Stimulated activated memory B cell treated with anti-CD40 and anti-IgM and Interleukin-4, amounts not matched to agents 10 μg/mL and 1 μg/mL and 100 μg/mL, for 72 hours (primary cell): ENCODE measurements around the gene FAU.
"Not testable (repeated sequence)": the region's sequence is repeated elsewhere in the genome, so short reads cannot be mapped to it uniquely, and the experiment has no call there.

Experiments
- ATAC-seq: fragments of 150-1000 bp; cut with Tn5 transposase; 2 replicates; pipeline ENCODE4 v1.10.0; 2021
- H3K27ac Mint-ChIP-seq: one replicate; pipeline ENCODE4 v1.8.0; 2022; ENCODE audit warnings: mild to moderate bottlenecking, mixed read lengths
- H3K27me3 Mint-ChIP-seq: one replicate; pipeline ENCODE4 v1.8.0; 2022; ENCODE audit warnings: mixed read lengths
- H3K36me3 Mint-ChIP-seq: one replicate; pipeline ENCODE4 v1.8.0; 2022; ENCODE audit warnings: mixed read lengths
- H3K4me1 Mint-ChIP-seq: one replicate; pipeline ENCODE4 v1.8.0; 2022; ENCODE audit warnings: mixed read lengths
- H3K4me3 Mint-ChIP-seq: one replicate; pipeline ENCODE4 v1.8.0; 2022; ENCODE audit warnings: mild to moderate bottlenecking, moderate library complexity, mixed read lengths
- H3K9me3 Mint-ChIP-seq: one replicate; pipeline ENCODE4 v1.8.0; 2022; ENCODE audit warnings: mixed read lengths

Gene FAU

DNA sequence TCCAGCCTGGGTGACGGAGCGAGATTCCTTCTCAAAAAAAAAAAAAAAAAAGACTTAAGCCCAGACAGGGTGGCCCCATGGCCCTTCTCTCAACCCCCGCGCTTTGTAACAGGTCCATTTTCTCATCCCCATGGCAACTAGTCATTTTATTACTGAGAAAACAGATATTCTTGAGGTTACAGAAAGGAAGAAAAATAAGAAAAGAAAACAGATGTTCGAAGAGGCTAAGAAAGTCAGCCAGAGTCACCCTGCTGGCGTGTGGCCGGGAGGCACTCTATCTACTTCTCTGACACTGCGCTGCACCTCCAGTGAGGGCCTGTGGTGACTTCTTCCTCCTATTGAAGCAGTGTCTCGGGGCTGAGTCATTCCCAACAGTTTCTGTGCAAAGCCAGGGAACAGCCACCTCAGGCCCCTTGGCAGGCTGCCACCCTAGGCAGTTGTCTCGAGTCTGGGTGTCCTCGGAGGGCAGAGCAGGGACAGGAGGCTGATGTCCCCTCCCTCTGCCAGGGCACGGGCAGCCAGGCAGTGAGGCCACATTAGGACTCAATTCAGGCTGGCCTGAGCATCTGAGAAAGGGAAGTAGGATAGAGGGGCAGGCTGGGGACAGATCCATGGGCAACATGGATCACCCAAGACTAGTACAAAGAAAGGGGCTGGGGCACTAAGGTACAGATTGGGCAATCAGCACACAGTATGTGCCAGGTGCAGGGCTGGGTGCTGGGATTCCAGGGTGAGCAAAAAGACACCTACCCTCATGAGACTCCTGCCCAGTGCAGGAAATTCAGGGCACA is 28.8 kb upstream of the FAU start:
- no peaks in the 10 kb centered on the region for H3K36me3 Mint-ChIP-seq
- H3K27ac Mint-ChIP-seq = peak overlapping the region; percentile 81
- H3K4me1 Mint-ChIP-seq = peaks cover 35% of the 10 kb centered on the region
- no peaks in the 10 kb centered on the region for H3K27me3 Mint-ChIP-seq
- no peak overlapping the region for H3K4me3 Mint-ChIP-seq
- peak; percentile 48 for ATAC-seq
- no peaks in the 10 kb centered on the region for H3K9me3 Mint-ChIP-seq

DNA sequence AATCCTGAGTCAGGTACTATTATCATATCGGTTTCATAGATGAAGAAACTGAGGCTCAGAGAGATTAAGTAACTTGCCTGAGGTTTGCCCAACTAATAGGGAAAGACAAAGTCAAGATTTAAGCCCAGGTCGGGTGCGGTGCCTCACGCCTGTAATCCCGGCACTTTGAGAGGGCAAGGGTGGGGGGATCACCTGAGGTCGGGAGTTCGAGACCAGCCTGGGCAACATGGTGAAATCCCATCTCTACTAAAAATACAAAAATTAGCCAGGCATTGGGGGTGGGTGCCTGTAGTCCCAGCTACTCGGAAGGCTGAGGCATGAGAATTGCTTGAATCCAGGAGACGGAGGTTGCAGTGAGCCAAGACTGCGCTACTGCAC is 28.2 kb upstream of the FAU start:
- not testable (repeated sequence) for H3K9me3 Mint-ChIP-seq, H3K4me3 Mint-ChIP-seq, H3K27ac Mint-ChIP-seq, H3K36me3 Mint-ChIP-seq, ATAC-seq, H3K27me3 Mint-ChIP-seq
- peaks cover 39% of the 10 kb centered on the region for H3K4me1 Mint-ChIP-seq

DNA sequence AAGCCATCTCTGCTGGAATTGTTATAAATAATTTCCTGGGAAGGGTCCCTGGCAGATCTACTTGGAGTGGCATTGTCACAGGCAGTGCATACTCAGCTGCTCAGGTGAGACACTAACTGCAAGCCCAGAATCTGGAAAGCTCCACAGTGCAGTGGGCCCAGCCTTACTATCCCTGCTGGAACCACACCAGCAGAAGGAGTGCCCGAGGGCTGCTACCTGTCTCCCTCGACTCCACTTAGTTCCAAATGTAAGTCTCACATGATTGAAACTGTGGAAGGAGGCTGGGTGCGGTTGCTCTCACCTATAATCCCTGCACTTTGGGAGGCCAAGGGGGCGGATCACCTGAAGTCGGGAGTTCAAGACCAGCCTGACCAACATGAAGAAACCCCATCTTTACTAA is 26.7 kb upstream of the FAU start:
- Mint-ChIP-seq H3K9me3 (no peaks in the 10 kb centered on the region), H3K36me3 (no peaks in the 10 kb centered on the region), H3K4me3 (no peak overlapping the region)

DNA sequence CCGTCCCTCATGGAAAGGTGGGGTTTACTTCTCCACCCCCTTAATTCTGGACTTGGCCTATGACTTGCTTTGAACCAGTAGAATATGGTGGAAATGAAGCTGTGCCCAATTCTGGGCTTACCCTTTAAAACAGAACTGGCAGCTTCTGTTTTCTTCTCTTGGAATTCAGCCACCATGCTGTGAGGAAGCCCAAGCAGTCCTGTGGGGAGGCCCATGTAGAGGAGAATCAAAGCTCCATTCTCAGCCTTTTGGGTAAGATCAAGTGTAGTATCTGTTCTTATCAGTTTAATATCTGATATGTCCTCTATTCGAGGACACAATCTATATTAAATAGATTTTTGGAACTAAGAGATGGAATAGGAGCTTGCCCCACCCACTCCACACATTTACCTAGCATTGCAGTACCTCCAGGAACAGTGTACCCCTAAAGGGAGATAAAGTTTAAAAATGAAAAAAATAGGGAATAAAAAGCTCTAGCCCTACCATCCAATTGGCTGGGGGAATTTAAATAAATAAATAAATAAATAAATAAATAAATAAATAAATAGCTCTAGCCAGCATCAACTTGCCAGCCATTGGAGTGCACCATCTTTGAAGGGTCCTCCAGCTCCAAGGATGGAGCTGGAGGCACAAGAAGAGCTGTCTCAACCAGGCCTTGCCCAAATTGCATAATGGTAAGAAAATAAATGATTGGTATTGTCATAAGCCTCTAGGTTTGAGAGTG is 25.6 kb upstream of the FAU start:
- no peaks in the 10 kb centered on the region for H3K36me3 Mint-ChIP-seq
- H3K27ac Mint-ChIP-seq = no peak overlapping the region
- H3K4me3 Mint-ChIP-seq = no peak overlapping the region
- ATAC-seq = no peak
- H3K9me3 Mint-ChIP-seq = no peaks in the 10 kb centered on the region
- no peaks in the 10 kb centered on the region for H3K27me3 Mint-ChIP-seq
- peaks cover 35% of the 10 kb centered on the region for H3K4me1 Mint-ChIP-seq

More for the DNA sequence above, 26.7 kb upstream of the FAU start:
- Mint-ChIP-seq H3K27ac (no peak overlapping the region), H3K27me3 (no peaks in the 10 kb centered on the region), H3K4me1 (peaks cover 39% of the 10 kb centered on the region)
- no peak for ATAC-seq

DNA sequence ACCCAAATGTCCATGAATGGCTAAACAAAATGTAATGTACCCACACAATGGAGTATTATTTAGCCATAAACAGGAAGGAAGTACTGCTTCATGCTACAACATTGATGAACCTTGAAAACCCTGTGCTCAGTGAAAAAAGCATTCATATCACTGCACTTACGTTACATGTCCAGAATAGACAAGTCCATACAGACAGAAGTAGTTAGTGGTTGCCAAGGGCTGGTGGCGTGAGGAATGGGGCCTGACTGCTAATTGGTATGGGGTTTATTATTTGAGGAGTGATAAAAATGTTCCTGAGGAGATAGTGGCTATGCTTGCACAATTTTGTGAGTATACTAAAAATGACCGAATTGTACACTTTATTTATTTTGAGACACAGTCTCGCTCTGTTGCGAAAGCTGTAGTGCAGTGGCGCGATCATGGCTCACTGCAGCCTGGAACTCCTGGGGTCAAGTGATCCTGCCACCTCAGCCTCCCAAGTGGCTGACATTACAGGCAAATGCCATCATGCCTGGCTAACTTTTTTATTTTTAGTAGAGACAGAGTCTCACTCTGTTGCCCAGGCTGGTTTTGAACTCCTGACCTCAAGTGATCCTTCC is 20.1 kb upstream of the FAU start:
- Mint-ChIP-seq H3K4me1 (peaks cover 30% of the 10 kb centered on the region), H3K4me3 (no peak overlapping the region), H3K27ac (no peak overlapping the region), H3K27me3 (no peaks in the 10 kb centered on the region), H3K9me3 (no peaks in the 10 kb centered on the region), H3K36me3 (peaks cover 4% of the 10 kb centered on the region)
- no peak for ATAC-seq

DNA sequence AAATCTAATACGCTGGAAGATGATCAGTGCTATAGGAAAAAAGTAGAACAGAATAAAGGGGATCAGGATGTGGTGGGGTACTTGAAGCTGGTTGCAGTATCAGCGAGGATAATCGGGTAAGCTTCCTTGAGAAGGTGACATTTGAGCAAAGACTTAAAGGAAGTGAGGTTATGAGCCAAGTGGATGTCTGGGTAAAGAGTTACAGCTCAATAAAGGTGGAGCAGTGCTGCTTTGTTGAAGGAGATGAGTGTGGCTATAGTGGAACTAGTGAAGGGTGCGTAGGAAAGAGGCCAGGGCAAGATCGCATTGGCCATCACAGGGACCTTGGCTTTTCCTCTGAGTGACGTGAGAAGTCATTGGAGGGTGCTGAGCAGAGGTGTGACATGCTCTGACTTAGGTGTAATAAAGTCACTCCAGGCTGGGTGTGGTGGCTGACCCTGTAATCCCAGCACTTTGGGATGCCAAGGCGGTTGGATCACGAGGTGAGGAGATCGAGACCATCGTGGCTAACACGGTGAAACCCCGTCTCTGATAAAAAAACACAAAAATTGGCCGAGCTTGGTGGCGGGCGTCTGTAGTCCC is 14.7 kb upstream of the FAU start:
- H3K9me3 Mint-ChIP-seq = no peaks in the 10 kb centered on the region
- peaks cover 49% of the 10 kb centered on the region for H3K4me1 Mint-ChIP-seq
- peaks cover 19% of the 10 kb centered on the region for H3K36me3 Mint-ChIP-seq
- ATAC-seq = no peak
- no peaks in the 10 kb centered on the region for H3K27me3 Mint-ChIP-seq
- H3K4me3 Mint-ChIP-seq = no peak overlapping the region
- H3K27ac Mint-ChIP-seq = peak overlapping the region; percentile 98

DNA sequence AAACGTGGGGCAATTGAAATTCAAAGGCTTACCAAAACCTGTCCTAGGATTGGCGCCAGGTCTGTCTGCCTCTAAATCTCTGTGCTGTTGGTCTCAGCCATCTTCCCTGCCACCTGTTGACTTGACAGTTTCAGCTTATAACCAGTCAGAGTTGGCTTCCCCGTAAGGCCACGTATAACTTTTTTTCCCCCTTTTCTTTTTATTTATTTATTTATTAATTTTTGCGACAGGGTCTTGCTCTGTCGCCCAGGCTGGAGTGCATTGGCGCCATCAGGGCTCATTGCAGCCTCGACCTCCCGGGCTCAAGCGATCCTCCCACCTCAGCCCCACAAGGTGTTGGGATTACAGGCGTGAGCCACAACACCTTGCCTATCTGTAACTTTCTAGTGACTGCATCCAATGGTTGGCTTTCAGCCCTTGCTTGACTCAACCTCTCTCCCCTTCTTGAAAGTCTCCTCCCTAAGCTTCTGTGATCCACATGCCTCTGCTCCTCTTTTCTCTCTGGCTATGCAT is 13.8 kb upstream of the FAU start:
- H3K27me3 Mint-ChIP-seq = no peaks in the 10 kb centered on the region
- no peak for ATAC-seq
- H3K9me3 Mint-ChIP-seq = no peaks in the 10 kb centered on the region
- H3K36me3 Mint-ChIP-seq = peaks cover 25% of the 10 kb centered on the region
- H3K27ac Mint-ChIP-seq = peak overlapping the region; percentile 98
- H3K4me3 Mint-ChIP-seq = peak overlapping the region; percentile 94
- H3K4me1 Mint-ChIP-seq = peaks cover 57% of the 10 kb centered on the region

DNA sequence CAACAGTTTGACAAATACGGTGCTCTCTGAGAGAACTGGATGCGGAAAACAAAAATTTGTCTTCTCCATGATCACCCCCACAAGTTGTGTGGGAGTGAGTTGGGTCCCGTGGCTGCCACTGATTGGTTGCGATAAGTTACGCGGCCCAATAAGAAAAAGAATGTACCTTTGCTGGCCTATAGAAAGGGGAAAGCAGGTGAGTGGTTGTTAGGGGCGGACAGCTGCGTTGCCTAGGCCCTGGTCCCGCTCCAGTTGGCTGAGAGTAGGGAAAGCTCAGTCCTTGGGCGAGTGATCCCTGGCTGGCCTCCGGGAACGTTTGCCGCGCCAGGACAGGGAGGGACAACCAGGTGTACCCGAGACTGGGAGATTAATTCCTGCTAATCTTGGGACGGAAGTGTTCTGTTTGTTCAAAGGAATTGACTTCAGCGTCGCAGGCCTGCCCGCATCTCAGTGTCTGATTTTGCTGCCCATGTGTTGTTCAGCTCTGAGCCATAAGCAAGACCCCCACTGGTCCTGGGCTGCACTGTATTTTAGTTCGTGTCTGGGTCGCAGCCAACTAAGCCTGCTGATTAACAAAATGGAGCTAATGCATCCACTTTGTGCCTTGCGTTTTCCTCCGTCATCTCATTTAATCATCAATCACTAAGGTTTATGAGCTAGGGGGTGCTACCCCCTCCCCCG is 13.2 kb upstream of the FAU start:
- Mint-ChIP-seq H3K4me1 (peaks cover 63% of the 10 kb centered on the region), H3K27ac (peak overlapping the region; percentile 98), H3K4me3 (peak overlapping the region; percentile 94), H3K9me3 (no peaks in the 10 kb centered on the region), H3K36me3 (peaks cover 31% of the 10 kb centered on the region), H3K27me3 (no peaks in the 10 kb centered on the region)
- ATAC-seq = peak; percentile 88

DNA sequence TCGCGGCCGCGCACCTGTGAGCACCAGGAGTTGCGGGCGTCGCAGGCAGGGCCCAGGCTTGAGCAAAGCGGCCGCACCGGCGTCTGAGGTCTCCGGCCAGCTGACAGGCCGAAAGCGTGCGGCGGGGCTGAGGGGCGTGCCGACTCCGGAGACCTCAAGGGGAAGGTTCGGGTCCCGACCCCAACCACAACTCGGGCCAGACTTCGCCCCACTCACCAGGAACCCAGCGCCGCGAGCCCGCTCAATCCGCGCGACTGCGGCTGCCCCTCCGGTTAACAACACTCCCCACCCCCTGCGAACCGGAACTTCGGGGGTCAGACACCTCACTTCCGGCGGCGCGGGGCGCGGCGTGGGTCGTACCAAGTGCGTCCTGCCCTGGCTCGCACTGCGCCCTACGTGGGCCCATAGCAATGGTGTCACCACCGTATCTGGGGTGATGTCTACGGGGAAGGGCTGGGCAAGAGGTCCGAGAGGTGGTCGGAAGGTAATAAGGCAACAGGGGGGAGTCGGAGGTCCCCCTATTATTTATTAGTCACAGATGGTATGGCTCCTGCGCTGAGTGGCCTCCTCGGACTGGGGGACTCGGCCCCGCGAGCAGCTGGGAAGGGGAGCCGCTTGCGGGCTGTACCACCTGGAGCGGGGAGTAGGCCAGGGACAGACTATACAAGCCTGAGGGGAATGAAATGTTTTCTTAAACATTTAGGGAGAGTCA is 12.5 kb upstream of the FAU start, which contains the start of gene SYVN1:
SYVN1 (minus strand) TSS at position 280 of the 712 bp plus-strand sequence. CDS start 918 bp downstream, outside the sequence.
- H3K9me3 Mint-ChIP-seq = no peaks in the 10 kb centered on the region
- H3K4me1 Mint-ChIP-seq = peaks cover 70% of the 10 kb centered on the region
- peak within 1 kb of the TSS; percentile 94 for H3K4me3 Mint-ChIP-seq
- peak; percentile 84 for ATAC-seq
- H3K27me3 Mint-ChIP-seq = no peaks in the 10 kb centered on the region
- H3K27ac Mint-ChIP-seq = peak within 1 kb of the TSS; percentile 98
- H3K36me3 Mint-ChIP-seq = peaks cover 38% of the 10 kb centered on the region

DNA sequence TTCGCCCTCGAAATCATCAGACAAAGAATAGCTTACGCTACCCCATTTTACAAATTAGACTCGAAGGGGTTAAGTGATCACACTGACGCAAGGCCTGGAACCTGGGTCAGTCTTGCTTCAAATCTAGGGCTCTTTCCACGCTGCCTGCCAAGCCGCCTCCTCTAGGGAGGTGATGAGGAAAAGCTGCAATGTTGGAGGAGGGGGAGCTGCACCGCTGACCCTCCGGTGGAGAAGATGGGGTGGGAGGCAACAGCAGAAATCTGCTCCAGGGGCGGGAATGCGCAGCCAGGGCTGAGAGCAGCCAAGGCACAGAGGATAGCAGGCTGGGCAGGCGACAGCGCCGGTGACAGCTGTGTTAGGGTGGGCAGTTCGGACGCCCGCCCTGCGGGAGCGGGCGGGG is 11.8 kb upstream of the FAU start:
- Mint-ChIP-seq H3K9me3 (no peaks in the 10 kb centered on the region), H3K4me3 (peak overlapping the region; percentile 94), H3K27ac (peak overlapping the region; percentile 98), H3K27me3 (no peaks in the 10 kb centered on the region), H3K36me3 (peaks cover 43% of the 10 kb centered on the region), H3K4me1 (peaks cover 75% of the 10 kb centered on the region)
- ATAC-seq = no peak

DNA sequence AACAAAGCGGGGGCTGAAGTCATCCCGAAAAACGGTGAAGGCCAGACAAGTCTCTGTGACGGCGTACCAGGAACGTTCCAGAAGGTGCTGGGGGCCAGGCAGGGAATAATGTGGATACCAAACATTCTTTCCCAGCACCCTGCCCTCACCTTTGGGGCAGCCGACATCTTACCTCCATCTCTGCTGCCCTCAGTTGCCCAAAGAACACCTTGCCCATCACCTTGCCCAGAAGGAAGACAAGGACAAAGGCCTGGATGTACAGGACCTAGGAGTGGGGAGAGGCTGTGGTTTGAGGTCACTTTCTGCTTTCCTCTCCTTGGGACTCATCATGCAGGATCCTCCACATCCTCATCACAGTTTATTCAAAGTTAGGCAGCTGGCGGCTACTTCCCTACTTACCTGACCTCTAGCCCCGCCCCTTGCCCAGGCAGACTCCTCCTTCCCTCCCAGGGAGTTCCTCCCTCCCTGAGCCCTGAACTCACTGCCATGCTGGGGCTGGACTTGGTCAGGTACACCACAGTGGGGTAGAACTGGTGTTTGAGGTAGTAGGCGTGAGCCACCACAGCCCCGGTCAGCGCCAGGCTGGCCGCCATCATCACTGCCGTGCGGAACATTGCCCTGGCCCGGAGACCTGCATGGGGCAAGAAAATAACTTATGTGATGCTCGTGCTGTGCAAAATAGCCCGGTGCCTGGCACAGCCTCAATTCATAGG is 11.2 kb upstream of the FAU start:
- Mint-ChIP-seq H3K27me3 (no peaks in the 10 kb centered on the region), H3K27ac (peak overlapping the region; percentile 98), H3K4me1 (peaks cover 81% of the 10 kb centered on the region), H3K9me3 (no peaks in the 10 kb centered on the region), H3K36me3 (peaks cover 48% of the 10 kb centered on the region), H3K4me3 (peak overlapping the region; percentile 94)
- ATAC-seq = peak; percentile 57

DNA sequence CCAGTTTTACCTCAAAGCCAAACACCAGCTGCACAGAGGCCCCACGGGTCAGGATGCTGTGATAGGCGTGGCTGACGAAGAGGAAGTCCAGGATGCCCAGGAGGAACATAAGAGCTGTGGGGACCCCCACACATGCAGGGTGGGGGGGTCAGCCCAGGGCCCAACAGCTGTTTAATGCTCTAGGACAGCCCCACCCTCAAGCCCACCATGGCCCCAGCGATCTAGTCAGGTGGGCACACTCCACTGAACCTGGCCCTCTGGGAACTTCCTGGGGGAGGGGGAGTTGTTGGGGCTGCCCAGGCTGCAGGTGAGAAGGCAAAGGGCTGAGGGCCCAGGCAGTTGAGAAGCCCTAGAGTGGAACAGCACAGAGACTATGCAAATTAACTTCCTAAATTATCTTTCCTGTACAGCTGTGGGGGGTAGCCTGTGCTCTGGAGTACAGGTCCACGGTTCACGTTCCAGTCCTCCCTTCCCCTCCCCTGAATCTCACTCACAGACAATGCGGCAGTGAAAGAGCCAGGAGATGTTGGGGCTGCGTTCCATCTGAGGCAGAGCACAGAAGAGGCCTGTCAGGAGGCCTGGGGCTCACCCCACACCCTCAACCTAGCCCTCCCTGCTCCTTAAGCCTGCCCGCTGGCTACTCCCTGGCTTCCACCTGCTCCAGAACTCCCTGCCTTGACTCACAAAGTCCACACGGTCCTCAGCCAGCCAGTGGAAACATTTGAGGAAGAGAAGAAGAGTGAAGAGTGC is 10.5 kb upstream of the FAU start:
- Mint-ChIP-seq H3K27me3 (no peaks in the 10 kb centered on the region), H3K36me3 (peaks cover 53% of the 10 kb centered on the region), H3K9me3 (no peaks in the 10 kb centered on the region), H3K4me1 (peaks cover 84% of the 10 kb centered on the region), H3K27ac (peak overlapping the region; percentile 98), H3K4me3 (peak overlapping the region; percentile 94)
- peak; percentile 80 for ATAC-seq

DNA sequence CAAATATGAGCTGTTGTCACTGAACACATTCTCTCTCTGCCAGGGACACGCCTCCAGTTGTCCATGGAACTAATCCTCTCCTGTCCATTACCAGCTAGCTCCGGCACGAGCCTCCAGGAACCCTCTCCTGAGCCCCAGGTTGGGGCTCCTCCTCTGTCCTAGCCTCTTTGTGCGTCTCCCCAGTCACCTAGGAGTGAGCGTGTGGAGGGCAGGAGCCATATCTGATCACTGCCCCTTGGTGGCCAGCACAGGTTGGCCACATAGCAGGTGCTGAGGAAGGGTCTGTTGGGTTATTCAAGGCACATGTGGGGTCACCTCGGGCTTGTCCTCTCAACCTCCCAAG is 9.9 kb upstream of the FAU start:
- no peaks in the 10 kb centered on the region for H3K27me3 Mint-ChIP-seq
- peak overlapping the region; percentile 98 for H3K27ac Mint-ChIP-seq
- peak overlapping the region; percentile 94 for H3K4me3 Mint-ChIP-seq
- no peak for ATAC-seq
- H3K9me3 Mint-ChIP-seq = no peaks in the 10 kb centered on the region
- peaks cover 58% of the 10 kb centered on the region for H3K36me3 Mint-ChIP-seq
- peaks cover 85% of the 10 kb centered on the region for H3K4me1 Mint-ChIP-seq
